HG03439 (cell line): ENCODE data around the gene ZNF219.
A peak's percentile ranks its signal among the peaks of the same experiment; 100 is the strongest.

ENCODE experiments used
- ATAC-seq: cut with Tn5 transposase; IDR thresholded peaks from one replicate; pipeline ENCODE4 v1.9.1; 2021; ENCODE audit warnings: mild to moderate bottlenecking, moderate library complexity; ENCODE audit not compliant: unreplicated experiment

Gene ZNF219

GRCh38 chr14:21098076-21098891 lies at the start of gene ZNF219:
Gene ZNF219, minus strand, starts transcription at chr14:21098655. Its CDS starts 5,064 bp downstream, at chr14:21093591.
- no peak for ATAC-seq

GRCh38 chr14:21145437-21145836 lies 47.0 kb upstream of the ZNF219 start:
- ATAC-seq, result no peak

- ATAC-seq, result no peak
Observed at GRCh38 chr14:21142357-21142756, 43.9 kb upstream of the ZNF219 start.

- ATAC-seq, result no peak
Observed at GRCh38 chr14:21136024-21136423, 37.6 kb upstream of the ZNF219 start.

GRCh38 chr14:21133901-21134300 lies 35.4 kb upstream of the ZNF219 start:
- no peak for ATAC-seq

- ATAC-seq, result no peak
Observed at GRCh38 chr14:21123429-21123828, 25.0 kb upstream of the ZNF219 start.

GRCh38 chr14:21121122-21121521 lies 22.7 kb upstream of the ZNF219 start:
- ATAC-seq, result no peak

GRCh38 chr14:21120686-21121085 lies 22.2 kb upstream of the ZNF219 start:
- ATAC-seq, result no peak

GRCh38 chr14:21118933-21119332 lies 20.5 kb upstream of the ZNF219 start:
- ATAC-seq, result no peak

GRCh38 chr14:21113369-21113768 lies 14.9 kb upstream of the ZNF219 start:
- ATAC-seq, result no peak

- no peak for ATAC-seq
Observed at GRCh38 chr14:21112255-21112654, 13.8 kb upstream of the ZNF219 start.

- peak; percentile 35 for ATAC-seq
Observed at GRCh38 chr14:21109377-21110138, 11.1 kb upstream of the ZNF219 start.

- no peak for ATAC-seq
Observed at GRCh38 chr14:21108791-21109190, 10.3 kb upstream of the ZNF219 start.

- ATAC-seq, result no peak
Observed at GRCh38 chr14:21107283-21107800, 8.9 kb upstream of the ZNF219 start.

- no peak for ATAC-seq
Observed at GRCh38 chr14:21106498-21107282, 8.2 kb upstream of the ZNF219 start.

- ATAC-seq, result no peak
Observed at GRCh38 chr14:21106176-21106497, 7.7 kb upstream of the ZNF219 start.

GRCh38 chr14:21105095-21105494 lies 6.6 kb upstream of the ZNF219 start:
- ATAC-seq, result no peak

- ATAC-seq, result peak; percentile 38
Observed at GRCh38 chr14:21104448-21105060, 6.1 kb upstream of the ZNF219 start.

GRCh38 chr14:21103710-21104447 lies 5.4 kb upstream of the ZNF219 start:
- peak; percentile 93 for ATAC-seq

- ATAC-seq, result no peak
Observed at GRCh38 chr14:21103411-21103709, 4.9 kb upstream of the ZNF219 start.
